Sigmoid colon (tissue), 4 donors: ENCODE results near the gene ZDHHC11B.
"Not testable (repeated sequence)": the region's sequence is repeated elsewhere in the genome, so short reads cannot be mapped to it uniquely, and the experiment has no call there.

Source experiments
- EP300 ChIP-seq, 4 donors: sonication (generic); formaldehyde crosslinking; IDR thresholded peaks; one replicate each; pipeline ENCODE4 v1.6.1; 2017; ENCODE audit warnings: antibody characterized with exemption in 4 of 4
- POLR2A ChIP-seq, 2 donors: fragments of 450-650 bp; IDR thresholded peaks; one replicate each; pipeline ENCODE4 v1.6.1; 2016; ENCODE audit warnings: antibody characterized with exemption in 2 of 2, mild to moderate bottlenecking in 2 of 2, moderate library complexity in 2 of 2
- POLR2AphosphoS5 ChIP-seq, 4 donors: sonication (generic); formaldehyde crosslinking; IDR thresholded peaks; one replicate each; pipeline ENCODE4 v1.6.1; 2017; ENCODE audit warnings: antibody characterized with exemption in 4 of 4
- TF ChIP-seq, protein P1 (sequence below), 4 experiments: fragments of 450-650 bp in 3 of 4; fragments of 200-600 bp in 1 of 4; IDR thresholded peaks; one replicate each; pipeline ENCODE4 v1.5.1; 2016 to 2019; ENCODE audit warnings: antibody characterized with exemption in 4 of 4, mild to moderate bottlenecking in 3 of 4, moderate library complexity in 2 of 4

DNA sequence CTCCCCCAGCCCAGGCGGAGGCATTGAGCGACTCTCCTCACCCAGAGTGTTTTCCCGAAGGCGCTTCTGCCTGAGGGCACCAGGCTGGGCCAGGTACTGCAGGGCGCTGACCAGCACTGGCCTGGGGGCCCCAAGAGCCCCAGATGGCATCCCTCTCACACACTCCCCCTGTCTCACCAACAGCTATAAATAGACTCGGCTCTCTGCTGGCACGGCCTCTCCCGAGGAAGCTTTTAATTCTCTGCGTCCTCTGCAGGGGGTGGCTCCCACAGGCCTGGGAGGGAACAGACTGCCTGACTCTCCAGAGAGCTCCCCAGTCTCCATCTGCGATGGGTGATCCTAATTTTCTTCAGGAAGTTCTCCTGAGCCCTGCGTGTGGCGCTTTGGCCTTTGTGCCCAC lies 2.2 kb downstream of the ZDHHC11B start:
- not testable (repeated sequence) for TF ChIP-seq POLR2A, POLR2AphosphoS5, EP300 (IDR thresholded peaks at IDR 0.05)
- TF ChIP-seq, protein P1, sequence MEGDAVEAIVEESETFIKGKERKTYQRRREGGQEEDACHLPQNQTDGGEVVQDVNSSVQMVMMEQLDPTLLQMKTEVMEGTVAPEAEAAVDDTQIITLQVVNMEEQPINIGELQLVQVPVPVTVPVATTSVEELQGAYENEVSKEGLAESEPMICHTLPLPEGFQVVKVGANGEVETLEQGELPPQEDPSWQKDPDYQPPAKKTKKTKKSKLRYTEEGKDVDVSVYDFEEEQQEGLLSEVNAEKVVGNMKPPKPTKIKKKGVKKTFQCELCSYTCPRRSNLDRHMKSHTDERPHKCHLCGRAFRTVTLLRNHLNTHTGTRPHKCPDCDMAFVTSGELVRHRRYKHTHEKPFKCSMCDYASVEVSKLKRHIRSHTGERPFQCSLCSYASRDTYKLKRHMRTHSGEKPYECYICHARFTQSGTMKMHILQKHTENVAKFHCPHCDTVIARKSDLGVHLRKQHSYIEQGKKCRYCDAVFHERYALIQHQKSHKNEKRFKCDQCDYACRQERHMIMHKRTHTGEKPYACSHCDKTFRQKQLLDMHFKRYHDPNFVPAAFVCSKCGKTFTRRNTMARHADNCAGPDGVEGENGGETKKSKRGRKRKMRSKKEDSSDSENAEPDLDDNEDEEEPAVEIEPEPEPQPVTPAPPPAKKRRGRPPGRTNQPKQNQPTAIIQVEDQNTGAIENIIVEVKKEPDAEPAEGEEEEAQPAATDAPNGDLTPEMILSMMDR (IDR thresholded peaks at IDR 0.05): not testable (repeated sequence)
